GM12872 (cell line): ENCODE data around the gene TMEM9.

ENCODE experiments used
- CTCF ChIP-seq: IDR thresholded peaks from 3 replicates; pipeline ENCODE4 v1.5.1; 2011; ENCODE audit warnings: low read depth, mild to moderate bottlenecking, low read length, moderate library complexity; ENCODE audit not compliant: insufficient read depth

The TMEM9 gene

GRCh38 chr1:201189085-201189484 is 34.8 kb upstream of the TMEM9 start:
- no peak for TF ChIP-seq CTCF

GRCh38 chr1:201186192-201186591 is 31.9 kb upstream of the TMEM9 start:
- no peak for TF ChIP-seq CTCF

- no peak for TF ChIP-seq CTCF
Observed at GRCh38 chr1:201185527-201186128, 31.4 kb upstream of the TMEM9 start.

GRCh38 chr1:201185123-201185453 is 30.8 kb upstream of the TMEM9 start:
- no peak for TF ChIP-seq CTCF

GRCh38 chr1:201184307-201185122 is 30.2 kb upstream of the TMEM9 start:
- peak; percentile 75 for TF ChIP-seq CTCF

- TF ChIP-seq CTCF = no peak
Observed at GRCh38 chr1:201183753-201184152, 29.5 kb upstream of the TMEM9 start.

- TF ChIP-seq CTCF = no peak
Observed at GRCh38 chr1:201183209-201183608, 28.9 kb upstream of the TMEM9 start.
